ENCODE data around the gene CSNK1A1. TPM values are rescaled to one million over a fixed set of nuclear protein-coding genes. Genes with fewer than 3 reads are reported as not detected.

The CSNK1A1 gene
- total and polyA plus RNA-seq, 4 donors, result 43.0 to 108 (median 78.2) TPM

GRCh38 chr5:149528281-149529060 lies 22.8 kb downstream of the CSNK1A1 start:
- no peak for DNase-seq (ENCODE audit: low spot score)
- H3K27me3 ChIP-seq (ENCODE audit: control insufficient read depth in 4 of 4, insufficient read depth in 4 of 4, low read length in 3 of 4), result no peaks in the 10 kb centered on the region
- TF ChIP-seq MAX (IDR thresholded peaks at IDR 0.05) (no peak), FOXA2 (IDR thresholded peaks at IDR 0.05) (no peak), ATF3 (IDR thresholded peaks at IDR 0.05) (no peak), HNF4G (IDR thresholded peaks at IDR 0.05) (no peak), RAD21 (IDR thresholded peaks at IDR 0.05) (no peak), HNF4A (conservative IDR thresholded peaks at IDR 0.05) (no peak), FOXA1 (IDR thresholded peaks at IDR 0.05) (no peak), TAF1 (conservative IDR thresholded peaks at IDR 0.05) (no peak), GABPA (IDR thresholded peaks at IDR 0.05 in 1 of 2, conservative IDR thresholded peaks at IDR 0.05 in 1 of 2) (no peak), JUND (IDR thresholded peaks at IDR 0.05) (no peak), RXRA (IDR thresholded peaks at IDR 0.05) (no peak), EGR1 (IDR thresholded peaks at IDR 0.05; ENCODE audit: low read depth in 2 of 2) (no peak), YY1 (IDR thresholded peaks at IDR 0.05) (no peak), SP1 (IDR thresholded peaks at IDR 0.05) (no peak), NR2F2 (IDR thresholded peaks at IDR 0.05) (no peak)
- TF ChIP-seq, protein P1, sequence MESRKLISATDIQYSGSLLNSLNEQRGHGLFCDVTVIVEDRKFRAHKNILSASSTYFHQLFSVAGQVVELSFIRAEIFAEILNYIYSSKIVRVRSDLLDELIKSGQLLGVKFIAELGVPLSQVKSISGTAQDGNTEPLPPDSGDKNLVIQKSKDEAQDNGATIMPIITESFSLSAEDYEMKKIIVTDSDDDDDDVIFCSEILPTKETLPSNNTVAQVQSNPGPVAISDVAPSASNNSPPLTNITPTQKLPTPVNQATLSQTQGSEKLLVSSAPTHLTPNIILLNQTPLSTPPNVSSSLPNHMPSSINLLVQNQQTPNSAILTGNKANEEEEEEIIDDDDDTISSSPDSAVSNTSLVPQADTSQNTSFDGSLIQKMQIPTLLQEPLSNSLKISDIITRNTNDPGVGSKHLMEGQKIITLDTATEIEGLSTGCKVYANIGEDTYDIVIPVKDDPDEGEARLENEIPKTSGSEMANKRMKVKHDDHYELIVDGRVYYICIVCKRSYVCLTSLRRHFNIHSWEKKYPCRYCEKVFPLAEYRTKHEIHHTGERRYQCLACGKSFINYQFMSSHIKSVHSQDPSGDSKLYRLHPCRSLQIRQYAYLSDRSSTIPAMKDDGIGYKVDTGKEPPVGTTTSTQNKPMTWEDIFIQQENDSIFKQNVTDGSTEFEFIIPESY (IDR thresholded peaks at IDR 0.05), result no peak
- TF ChIP-seq, protein P2, sequence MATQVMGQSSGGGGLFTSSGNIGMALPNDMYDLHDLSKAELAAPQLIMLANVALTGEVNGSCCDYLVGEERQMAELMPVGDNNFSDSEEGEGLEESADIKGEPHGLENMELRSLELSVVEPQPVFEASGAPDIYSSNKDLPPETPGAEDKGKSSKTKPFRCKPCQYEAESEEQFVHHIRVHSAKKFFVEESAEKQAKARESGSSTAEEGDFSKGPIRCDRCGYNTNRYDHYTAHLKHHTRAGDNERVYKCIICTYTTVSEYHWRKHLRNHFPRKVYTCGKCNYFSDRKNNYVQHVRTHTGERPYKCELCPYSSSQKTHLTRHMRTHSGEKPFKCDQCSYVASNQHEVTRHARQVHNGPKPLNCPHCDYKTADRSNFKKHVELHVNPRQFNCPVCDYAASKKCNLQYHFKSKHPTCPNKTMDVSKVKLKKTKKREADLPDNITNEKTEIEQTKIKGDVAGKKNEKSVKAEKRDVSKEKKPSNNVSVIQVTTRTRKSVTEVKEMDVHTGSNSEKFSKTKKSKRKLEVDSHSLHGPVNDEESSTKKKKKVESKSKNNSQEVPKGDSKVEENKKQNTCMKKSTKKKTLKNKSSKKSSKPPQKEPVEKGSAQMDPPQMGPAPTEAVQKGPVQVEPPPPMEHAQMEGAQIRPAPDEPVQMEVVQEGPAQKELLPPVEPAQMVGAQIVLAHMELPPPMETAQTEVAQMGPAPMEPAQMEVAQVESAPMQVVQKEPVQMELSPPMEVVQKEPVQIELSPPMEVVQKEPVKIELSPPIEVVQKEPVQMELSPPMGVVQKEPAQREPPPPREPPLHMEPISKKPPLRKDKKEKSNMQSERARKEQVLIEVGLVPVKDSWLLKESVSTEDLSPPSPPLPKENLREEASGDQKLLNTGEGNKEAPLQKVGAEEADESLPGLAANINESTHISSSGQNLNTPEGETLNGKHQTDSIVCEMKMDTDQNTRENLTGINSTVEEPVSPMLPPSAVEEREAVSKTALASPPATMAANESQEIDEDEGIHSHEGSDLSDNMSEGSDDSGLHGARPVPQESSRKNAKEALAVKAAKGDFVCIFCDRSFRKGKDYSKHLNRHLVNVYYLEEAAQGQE (IDR thresholded peaks at IDR 0.05), result no peak
- TF ChIP-seq, protein P3, sequence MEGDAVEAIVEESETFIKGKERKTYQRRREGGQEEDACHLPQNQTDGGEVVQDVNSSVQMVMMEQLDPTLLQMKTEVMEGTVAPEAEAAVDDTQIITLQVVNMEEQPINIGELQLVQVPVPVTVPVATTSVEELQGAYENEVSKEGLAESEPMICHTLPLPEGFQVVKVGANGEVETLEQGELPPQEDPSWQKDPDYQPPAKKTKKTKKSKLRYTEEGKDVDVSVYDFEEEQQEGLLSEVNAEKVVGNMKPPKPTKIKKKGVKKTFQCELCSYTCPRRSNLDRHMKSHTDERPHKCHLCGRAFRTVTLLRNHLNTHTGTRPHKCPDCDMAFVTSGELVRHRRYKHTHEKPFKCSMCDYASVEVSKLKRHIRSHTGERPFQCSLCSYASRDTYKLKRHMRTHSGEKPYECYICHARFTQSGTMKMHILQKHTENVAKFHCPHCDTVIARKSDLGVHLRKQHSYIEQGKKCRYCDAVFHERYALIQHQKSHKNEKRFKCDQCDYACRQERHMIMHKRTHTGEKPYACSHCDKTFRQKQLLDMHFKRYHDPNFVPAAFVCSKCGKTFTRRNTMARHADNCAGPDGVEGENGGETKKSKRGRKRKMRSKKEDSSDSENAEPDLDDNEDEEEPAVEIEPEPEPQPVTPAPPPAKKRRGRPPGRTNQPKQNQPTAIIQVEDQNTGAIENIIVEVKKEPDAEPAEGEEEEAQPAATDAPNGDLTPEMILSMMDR (IDR thresholded peaks at IDR 0.05; ENCODE audit: low read depth, low read length, missing input control), result no peak
- no peak overlapping the region for H3K9ac ChIP-seq (ENCODE audit: low read depth in 1 of 2, low read length in 2 of 2)
- H3K9me3 ChIP-seq (ENCODE audit: control insufficient read depth in 4 of 4, low read length in 3 of 4), result no peaks in the 10 kb centered on the region
- no peak overlapping the region for H3K27ac ChIP-seq (ENCODE audit: low read depth in 1 of 2, low read length in 2 of 2)
- H3K4me1 ChIP-seq (ENCODE audit: control insufficient read depth in 4 of 4, insufficient read depth in 4 of 4, low read length in 3 of 4), result peaks cover 10 to 33% (median 18%) of the 10 kb centered on the region in 4 donors
- H3K4me3 ChIP-seq (ENCODE audit: low read depth in 1 of 3, low read length in 3 of 3), result no peak overlapping the region
- H3K36me3 ChIP-seq (ENCODE audit: control insufficient read depth in 4 of 4, insufficient read depth in 3 of 4, low read depth in 1 of 4, low read length in 3 of 4), result peaks cover 0 to 8% (median 2%) of the 10 kb centered on the region in 4 donors
- 75% methylated on average over 4 of the region's 4 CpGs for WGBS

Data from liver (tissue), 9 donors.